HG02870 (cell line): Measurements from ENCODE around the gene MEDAG.

Experiments
- ATAC-seq: cut with Tn5 transposase; IDR thresholded peaks from one replicate; pipeline ENCODE4 v1.9.1; 2021; ENCODE audit warnings: mild to moderate bottlenecking, moderate library complexity; ENCODE audit not compliant: unreplicated experiment

Gene MEDAG

GRCh38 chr13:30872685-30873461, 33.2 kb upstream of the MEDAG start:
- ATAC-seq, result no peak

GRCh38 chr13:30873499-30873898, 32.6 kb upstream of the MEDAG start:
- ATAC-seq, result no peak

- ATAC-seq, result no peak
These were observed 32.0 kb upstream of the MEDAG start for GRCh38 chr13:30874111-30874510.

- ATAC-seq, result no peak
These were observed 31.5 kb upstream of the MEDAG start for GRCh38 chr13:30874561-30874960.

- ATAC-seq, result no peak
These were observed 28.7 kb upstream of the MEDAG start for GRCh38 chr13:30877335-30877734.

GRCh38 chr13:30880151-30880855, 25.8 kb upstream of the MEDAG start:
- ATAC-seq, result no peak

GRCh38 chr13:30880856-30881155, 25.3 kb upstream of the MEDAG start:
- no peak for ATAC-seq

- ATAC-seq, result no peak
These were observed 24.9 kb upstream of the MEDAG start for GRCh38 chr13:30881191-30881651.

GRCh38 chr13:30882026-30882850, 23.8 kb upstream of the MEDAG start:
- ATAC-seq, result no peak

- ATAC-seq, result no peak
These were observed 22.9 kb upstream of the MEDAG start for GRCh38 chr13:30882996-30883766.

- no peak for ATAC-seq
These were observed 21.5 kb upstream of the MEDAG start for GRCh38 chr13:30884543-30884942.

GRCh38 chr13:30889196-30889690, 16.8 kb upstream of the MEDAG start:
- no peak for ATAC-seq

GRCh38 chr13:30892966-30893365, 13.1 kb upstream of the MEDAG start:
- ATAC-seq, result no peak

- no peak for ATAC-seq
These were observed 10.3 kb upstream of the MEDAG start for GRCh38 chr13:30895773-30896172.

- ATAC-seq, result no peak
These were observed 8.0 kb upstream of the MEDAG start for GRCh38 chr13:30898070-30898469.

- no peak for ATAC-seq
These were observed 7.3 kb upstream of the MEDAG start for GRCh38 chr13:30898678-30899241.

- ATAC-seq, result no peak
These were observed 5.6 kb upstream of the MEDAG start for GRCh38 chr13:30900436-30900835.

GRCh38 chr13:30900952-30901749, 4.9 kb upstream of the MEDAG start:
- no peak for ATAC-seq

- no peak for ATAC-seq
These were observed 2.0 kb upstream of the MEDAG start for GRCh38 chr13:30904043-30904442.
